DMS53 treated with DMSO at 0.1 percent for 48 hours (cell line): ENCODE data around the gene FAM171A1.
"Not testable (repeated sequence)": the region's sequence is repeated elsewhere in the genome, so short reads cannot be mapped to it uniquely, and the experiment has no call there.

ENCODE experiments used
- DNase-seq: peaks from one replicate; lab custom pipeline; 2025; ENCODE audit not compliant: unreplicated experiment; lab: John Stamatoyannopoulos, UW

The FAM171A1 gene

GRCh38 chr10:15293862-15294842 is 76.9 kb downstream of the FAM171A1 start:
- DNase-seq = no peak

DNA sequence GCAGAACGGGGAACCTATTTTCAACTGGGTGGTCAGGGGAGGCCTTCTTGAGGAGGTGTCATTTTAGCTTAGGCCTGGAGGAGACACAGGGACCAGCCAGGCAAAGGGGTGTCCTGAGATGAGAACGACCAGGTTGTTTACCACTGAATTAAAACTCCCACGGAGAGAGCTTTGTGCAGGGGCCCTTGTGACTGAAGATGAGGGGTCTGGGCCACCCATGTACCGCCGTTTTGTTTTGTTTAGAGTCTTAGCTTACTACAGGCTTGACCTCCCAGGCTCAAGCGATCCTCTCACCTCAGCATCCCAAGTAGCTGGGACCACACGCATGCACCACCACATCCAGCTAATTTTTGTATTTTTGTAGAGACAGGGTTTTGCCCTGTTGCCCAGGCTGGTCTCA is 80.4 kb downstream of the FAM171A1 start:
- DNase-seq = no peak

DNA sequence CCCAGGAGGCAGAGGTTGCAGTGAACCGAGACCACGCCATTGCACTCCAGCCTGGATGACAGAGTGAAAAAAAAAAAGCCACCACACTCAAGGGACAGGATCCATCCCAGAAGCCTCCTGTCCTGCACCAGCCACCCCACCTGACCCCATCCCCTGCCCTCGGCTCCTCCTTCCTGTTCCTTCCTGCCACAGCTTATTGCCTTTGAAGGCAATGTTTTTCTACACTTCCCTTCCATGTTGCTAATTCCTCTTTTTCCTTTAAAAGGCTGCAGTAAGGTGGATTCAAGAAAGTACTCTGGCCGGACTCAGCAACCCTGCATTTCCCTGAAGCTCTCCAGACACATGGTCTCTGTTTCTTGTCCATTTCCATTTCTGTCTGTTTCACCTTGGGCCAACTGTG is 80.9 kb downstream of the FAM171A1 start:
- no peak for DNase-seq

DNA sequence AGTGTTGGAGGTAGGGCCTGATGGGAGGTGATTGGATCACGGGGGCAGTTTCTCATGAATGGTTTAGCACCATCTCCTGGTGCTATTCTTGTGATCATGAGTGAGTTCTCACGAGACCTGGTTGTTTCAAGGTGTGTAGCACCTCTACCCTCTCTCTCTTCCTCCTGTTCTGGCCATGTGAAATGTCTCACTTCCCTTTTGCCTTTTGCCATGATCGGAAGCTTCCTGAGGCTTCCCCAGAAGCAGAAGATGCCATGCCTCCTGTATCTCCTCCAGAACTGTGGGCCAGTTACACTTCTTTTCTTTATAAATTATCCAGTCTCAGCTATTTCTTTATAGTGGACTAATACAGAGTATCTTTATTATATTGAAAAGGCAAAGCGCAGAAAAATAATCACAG is 90.1 kb downstream of the FAM171A1 start:
- DNase-seq = no peak

- no peak for DNase-seq
These were observed 90.6 kb downstream of the FAM171A1 start for GRCh38 chr10:15280462-15280861.

DNA sequence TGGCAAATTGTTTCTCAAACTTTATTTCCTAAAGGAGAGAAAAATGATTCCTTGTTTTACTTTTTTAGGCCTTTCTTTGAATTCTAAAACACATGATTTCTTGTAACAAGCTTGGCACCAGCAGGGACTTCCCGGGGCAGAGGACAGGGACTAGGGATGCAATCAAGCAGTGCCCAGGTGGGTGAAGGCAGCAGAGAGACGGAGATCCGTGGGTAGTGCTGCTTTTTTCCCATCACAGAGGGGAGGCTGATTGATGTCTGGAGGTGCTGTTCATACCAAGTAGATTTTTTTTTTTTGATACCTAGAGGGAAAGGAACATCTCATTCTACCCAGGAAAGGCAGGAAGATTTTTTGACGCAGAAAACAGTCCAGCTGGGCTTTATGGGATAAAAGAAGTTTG is 91.9 kb downstream of the FAM171A1 start:
- no peak for DNase-seq

DNA sequence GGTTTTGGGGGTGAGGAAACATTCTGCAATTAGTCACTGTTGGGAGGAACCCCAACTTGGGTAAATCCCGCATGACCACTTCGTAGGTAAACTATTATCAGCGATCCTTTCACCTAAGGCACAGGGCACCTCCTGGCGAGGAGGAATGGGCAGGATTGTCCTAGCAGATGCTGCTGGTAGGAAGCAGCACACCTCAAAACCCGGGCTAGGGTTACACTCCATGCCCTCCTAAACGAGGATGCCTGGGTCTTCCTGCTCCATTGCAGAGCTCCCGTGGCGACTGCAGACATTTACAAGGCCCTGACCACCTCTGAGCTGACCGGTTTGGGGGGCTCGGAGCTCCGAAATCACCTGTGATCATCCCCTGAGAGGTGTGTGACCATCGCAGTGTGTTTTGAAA is 92.3 kb downstream of the FAM171A1 start:
- DNase-seq = no peak

DNA sequence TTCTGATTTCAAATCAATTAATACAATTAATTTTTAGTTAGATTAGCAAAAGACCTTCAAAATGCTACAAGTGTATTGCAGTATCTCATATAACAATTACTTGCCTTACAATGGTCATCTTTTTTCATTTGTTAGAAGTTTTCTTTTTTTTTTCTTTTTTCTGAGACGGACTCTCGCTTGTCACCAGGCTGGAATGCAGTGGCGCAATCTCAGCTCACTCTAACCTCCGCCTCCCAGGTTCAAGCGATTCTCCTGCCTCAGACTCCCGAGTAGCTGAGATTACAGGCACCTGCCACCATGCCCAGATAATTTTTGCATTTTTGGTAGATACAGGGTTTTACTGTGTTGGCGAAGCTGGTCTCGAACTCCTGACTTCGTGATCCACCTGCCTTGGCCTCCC is 95.0 kb downstream of the FAM171A1 start:
- DNase-seq = not testable (repeated sequence)

GRCh38 chr10:15269838-15270237 is 101.3 kb downstream of the FAM171A1 start:
- DNase-seq = not testable (repeated sequence)

- DNase-seq = no peak
These were observed 103.6 kb downstream of the FAM171A1 start for GRCh38 chr10:15267496-15267895.

- DNase-seq = no peak
These were observed 105.0 kb downstream of the FAM171A1 start for GRCh38 chr10:15266117-15266516.

GRCh38 chr10:15265558-15265957 is 105.5 kb downstream of the FAM171A1 start:
- no peak for DNase-seq

DNA sequence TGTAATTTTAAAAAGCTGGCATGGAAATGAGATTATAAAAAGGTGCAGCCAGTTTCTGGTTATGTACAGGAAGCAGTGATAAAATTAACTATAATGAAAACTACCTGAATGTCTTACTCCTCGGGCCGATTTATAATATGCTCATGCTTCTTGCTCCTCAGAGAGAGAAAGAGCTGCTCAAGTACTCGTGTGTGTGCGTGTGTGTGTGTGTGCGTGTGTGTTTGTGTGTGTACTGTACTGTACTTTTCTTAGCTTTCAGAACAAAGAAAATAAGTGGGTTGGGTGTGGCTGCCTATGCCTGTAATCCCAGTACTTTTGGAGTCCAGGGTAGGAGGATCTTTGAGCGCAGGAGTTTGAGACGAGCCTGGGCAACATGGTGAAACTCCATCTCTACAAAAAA is 106.0 kb downstream of the FAM171A1 start:
- no peak for DNase-seq

- DNase-seq = no peak
These were observed 107.3 kb downstream of the FAM171A1 start for GRCh38 chr10:15263657-15264323.

DNA sequence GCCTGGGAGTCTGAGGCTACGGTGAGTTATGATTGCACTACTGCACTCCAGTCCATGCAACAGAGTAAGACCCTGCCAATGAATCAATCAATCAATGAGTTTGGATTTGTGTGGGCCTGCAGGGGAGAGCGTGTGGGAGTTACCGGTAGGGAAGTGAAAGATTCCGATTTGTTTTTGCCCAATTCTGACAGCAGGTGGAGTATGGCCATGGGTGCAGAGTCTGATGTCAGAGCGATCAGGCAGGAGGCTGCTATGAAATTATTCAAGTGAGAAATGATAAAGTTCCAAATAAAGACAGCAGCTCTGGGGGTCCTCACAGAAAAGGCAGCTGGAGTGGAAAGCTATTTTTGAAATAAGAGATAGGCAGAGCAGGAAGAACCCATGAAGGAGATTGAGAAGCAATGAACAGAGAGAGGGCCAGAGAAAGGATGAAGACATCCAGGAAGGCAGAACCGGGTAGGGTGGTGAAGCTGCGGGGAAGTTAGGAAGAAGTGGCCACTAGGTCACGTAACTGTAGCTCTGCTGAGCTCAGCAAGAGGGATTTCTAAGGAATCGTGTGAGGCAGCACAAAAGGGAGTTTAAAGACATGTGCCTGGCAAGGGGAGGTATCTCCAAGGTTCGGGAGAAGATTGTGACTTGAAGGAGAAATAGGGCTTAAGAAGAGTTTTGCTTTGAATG is 108.9 kb downstream of the FAM171A1 start:
- no peak for DNase-seq

DNA sequence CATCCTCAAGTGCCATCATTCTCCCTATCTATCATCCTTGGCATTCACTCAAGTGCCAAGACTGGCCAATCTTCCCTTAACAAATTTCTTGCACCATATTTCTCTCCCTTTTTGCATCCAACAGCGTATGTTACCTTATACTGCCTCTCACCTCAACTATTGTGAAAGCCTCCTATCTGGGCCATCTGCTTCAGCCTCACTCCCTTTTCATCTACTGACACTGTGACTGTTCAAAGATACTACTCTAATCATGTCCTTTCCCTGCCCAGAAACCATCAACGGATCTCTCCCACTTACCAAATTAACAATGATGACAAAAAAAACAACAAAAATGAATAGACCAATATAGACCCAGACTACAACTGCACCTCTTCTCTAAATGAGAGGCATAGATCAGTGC is 112.0 kb downstream of the FAM171A1 start:
- no peak for DNase-seq

GRCh38 chr10:15258255-15258654 is 112.8 kb downstream of the FAM171A1 start:
- DNase-seq = no peak

DNA sequence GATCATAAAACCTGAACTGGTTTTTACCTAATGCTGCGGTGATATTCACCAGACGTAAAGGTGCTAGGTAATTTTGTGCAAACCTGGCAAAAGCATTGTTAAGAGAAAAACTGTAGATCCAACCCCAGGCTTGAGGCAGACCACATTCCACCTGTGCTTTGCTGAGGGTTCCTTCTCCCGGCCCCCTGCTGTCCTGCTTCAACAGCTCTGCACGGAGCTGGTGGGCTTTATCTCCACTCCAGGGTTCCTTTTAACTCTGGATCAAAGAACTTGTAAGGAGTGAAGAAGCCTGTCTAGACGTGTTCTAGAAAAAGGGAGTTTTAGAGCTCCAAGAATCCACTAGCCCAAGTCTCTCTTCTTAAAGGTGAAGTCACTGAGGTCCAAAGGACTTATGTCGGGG is 115.1 kb downstream of the FAM171A1 start:
- no peak for DNase-seq

DNA sequence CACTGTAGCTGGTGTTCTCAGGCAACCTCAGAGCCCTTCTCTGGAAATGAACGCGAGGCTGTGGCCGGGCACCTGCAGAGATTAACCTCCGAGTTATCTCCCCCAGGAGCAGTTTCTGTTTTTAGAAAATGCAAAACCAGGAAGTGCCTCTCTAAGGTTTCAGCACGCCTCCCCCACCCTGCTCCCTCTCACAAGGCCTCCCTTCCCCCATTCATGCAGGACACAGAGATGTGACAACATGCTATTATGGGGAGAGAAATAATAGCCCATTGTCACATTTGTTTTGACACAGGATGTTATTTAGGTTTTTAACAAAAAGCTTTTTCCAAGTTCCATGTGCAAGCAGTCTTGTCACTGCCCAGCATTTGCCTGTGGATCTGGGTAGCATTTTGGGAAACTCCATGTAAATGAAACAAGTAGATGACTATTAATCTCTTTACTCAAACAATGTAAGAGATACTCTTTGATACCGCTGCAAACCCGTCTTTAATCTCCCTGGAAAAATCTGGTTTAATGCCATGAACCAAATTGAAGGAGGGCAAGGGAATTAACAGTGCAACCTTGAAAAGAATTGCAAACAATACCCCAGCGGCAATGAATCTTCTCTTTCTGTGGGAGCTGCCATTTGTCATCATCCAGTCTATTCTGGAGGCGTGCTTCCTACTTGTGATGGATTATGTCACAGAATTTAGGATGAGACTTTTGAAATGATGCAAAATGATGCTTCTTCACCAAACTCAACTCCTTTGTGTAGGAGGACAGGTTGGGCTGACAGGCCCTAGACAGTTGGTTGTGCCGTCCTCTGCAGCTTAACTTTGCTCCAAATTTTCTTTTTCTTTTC is 116.1 kb downstream of the FAM171A1 start:
- no peak for DNase-seq

DNA sequence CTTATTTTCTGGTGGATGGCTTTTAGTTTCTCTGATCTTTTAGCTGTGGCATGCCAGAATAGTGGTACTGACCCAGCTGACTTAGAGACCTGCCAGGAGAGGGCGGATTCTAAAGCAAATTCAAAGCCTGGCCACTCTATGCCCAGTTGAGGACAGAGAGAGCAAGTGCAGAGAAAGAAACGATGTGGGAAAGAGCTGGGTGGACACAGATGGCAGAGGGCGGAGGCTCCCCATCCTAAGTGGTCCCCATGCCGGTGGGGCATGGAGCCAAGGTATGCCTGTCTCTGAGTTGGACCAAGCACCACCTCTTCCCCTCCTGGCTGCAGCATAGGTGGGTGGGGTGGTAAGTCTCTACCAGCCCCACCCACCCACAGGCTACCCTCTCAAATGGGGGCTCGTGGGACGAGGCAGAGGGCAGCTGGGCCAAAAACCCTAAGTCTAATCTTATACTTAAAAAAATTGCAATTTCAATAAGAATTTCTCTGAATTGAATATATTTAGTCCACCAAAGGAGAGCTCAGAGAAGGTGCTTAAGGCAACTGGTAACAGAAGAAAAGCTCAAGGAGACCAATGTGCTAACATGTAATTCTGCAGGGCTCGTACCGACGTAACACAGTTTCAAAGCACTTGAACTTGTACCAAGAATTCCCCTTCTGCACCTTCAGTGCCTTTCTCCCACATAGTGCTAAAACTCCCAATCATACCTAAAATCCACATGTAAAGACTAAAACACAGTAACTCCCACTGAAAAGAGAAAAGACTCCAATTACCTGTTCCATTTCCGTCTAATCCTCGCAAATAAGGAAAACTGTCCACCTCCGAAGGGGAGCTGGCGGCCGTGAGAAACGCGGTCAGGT is 116.9 kb downstream of the FAM171A1 start:
- DNase-seq = no peak
